ENCODE results near the gene GALNT1.

Gene GALNT1

DNA sequence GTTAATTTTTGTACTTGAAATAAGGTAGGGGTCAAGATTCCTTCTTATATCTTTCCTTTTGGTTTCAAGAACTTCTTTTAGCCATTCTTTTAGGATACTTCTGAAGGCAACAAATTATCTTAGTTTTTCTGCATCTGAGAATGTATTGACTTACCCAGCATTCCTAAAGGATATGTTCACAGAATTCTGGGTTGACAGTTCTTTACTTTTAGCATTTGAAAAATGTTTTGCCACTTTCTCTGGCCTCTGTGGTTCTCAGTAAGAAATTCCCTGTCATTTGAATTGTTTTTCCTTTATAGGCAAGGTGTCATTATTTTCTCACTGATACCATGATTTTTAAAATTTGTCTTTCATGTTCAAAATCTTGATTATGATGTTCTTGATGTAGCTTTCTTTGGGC, 162.4 kb downstream of the GALNT1 start:
- Histone ChIP-seq H3K27ac (no peak overlapping the region), H3K4me3 (no peak overlapping the region)

- H3K27ac ChIP-seq, result no peak overlapping the region
- H3K4me3 ChIP-seq, result no peak overlapping the region
These were observed 164.3 kb downstream of the GALNT1 start for GRCh38 chr18:35745814-35746213.

DNA sequence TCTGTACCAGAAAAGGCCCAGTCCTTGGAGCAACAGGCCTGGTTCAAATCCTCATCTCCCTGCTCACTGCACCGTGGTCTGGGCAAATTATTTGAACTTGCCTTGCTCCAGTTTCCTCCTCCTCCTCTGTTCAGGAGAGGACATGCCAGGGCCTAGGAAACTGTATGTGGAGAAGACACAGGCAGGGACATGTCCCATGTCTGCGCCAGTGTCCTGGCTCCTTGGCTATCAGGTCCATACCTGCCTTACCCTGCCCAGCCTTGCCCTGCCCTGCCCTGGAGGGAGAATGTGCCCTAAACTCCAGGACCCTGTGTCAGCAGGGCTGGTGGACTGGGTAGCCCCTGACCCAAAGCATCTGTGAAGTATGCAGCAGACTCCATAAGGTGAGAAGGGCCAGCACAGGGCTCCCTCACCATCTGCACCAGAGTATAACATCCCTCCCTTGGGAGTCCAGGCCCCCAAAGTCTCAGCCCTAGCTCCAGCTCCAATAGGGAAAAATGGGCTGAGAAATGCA, 165.3 kb downstream of the GALNT1 start:
- Histone ChIP-seq H3K4me3 (no peak overlapping the region), H3K27ac (no peak overlapping the region)

DNA sequence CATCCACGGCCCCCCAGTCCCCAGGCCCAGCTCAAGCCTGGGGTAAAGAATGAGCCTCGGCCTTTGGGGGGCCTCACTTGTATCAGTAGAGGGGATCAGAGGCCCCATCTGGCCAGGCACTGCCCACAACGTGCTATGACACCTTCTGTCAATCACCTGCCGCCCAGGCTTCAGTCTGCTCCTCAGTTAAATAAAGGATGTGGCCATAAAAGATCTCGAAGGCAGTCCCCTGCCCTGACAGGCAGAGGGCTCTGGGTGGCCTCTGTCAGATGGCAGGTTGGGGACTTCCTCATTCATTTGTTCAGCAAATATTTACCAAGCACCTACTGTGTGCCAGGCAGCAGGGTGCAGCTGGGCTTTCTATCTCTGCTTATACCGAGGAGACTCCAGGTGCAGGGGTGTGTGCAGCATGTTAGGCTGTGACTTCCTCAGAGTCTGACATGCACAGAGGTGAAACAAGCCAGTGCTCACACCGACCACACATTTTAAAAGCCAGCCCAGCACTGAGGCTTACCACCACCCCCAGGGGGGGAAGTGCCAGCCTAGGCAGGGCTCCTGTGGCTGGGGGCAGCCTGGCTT, 166.4 kb downstream of the GALNT1 start:
- no peak overlapping the region for H3K27ac ChIP-seq
- no peak overlapping the region for H3K4me3 ChIP-seq

- Histone ChIP-seq H3K27ac (peak overlapping the region in 6 of 21 experiments; percentile 7 to 54 (median 36)), H3K4me3 (no peak overlapping the region)
These were observed 168.2 kb downstream of the GALNT1 start for GRCh38 chr18:35749701-35750100.

- H3K4me3 ChIP-seq, result no peak overlapping the region
- no peak overlapping the region for H3K27ac ChIP-seq
These were observed 169.4 kb downstream of the GALNT1 start for GRCh38 chr18:35750929-35751328.

- peak overlapping the region in 11 of 21 experiments; percentile 4 to 65 (median 37) for H3K27ac ChIP-seq
- H3K4me3 ChIP-seq, result no peak overlapping the region
These were observed 171.9 kb downstream of the GALNT1 start for GRCh38 chr18:35753306-35753910.

DNA sequence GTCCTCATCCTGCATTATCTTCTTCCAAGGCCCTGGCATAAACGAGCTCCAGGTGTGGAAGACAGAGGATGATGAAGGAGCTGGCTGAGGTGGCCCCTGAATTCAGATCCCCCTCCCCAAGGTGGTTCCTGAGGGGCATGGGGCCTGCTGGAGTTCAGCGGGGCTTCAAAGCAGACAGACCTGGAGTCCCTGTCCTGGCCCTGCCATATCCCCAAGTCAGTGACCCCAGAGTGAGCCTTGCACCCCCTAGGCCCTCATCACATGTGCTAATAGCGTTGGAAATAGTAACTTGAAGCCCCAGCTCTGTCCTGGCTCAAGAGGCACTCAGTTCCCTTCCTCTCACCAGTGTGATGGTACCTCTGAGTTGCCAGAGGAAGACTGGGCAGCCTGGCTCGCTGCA, 172.9 kb downstream of the GALNT1 start:
- peak overlapping the region in 1 of 21 experiments; percentile 38 for H3K27ac ChIP-seq
- no peak overlapping the region for H3K4me3 ChIP-seq

GRCh38 chr18:35755369-35755768, 173.8 kb downstream of the GALNT1 start:
- H3K27ac ChIP-seq, result no peak overlapping the region
- no peak overlapping the region for H3K4me3 ChIP-seq

GRCh38 chr18:35756506-35757117, 175.1 kb downstream of the GALNT1 start:
- Histone ChIP-seq H3K27ac (no peak overlapping the region), H3K4me3 (no peak overlapping the region)

Measured in skin epidermis (tissue), 12 donors.